ENCODE measurements around the gene C10orf120. TPM values are rescaled to one million over a fixed set of nuclear protein-coding genes. Genes with fewer than 3 reads are reported as not detected.

Gene C10orf120
- total RNA-seq = under 1 TPM in 1 of 2 donors, not detected in 1; 0.57 TPM

- no peak for DNase-seq (ENCODE audit: low spot score)
- intact Hi-C loops (cut with DNase I) = no loop called here
- Histone ChIP-seq H3K36me3 (no peaks in the 10 kb centered on the region), H3K4me3 (no peak within 1 kb of the TSS), H3K27ac (no peak within 1 kb of the TSS), H3K4me1 (replicated peaks) (no peaks in the 10 kb centered on the region), H3K9me3 (no peaks in the 10 kb centered on the region), H3K27me3 (replicated peaks; ENCODE audit: insufficient read depth) (no peaks in the 10 kb centered on the region)
- 82% methylated on average over 5 of the region's 5 CpGs for WGBS
- TF ChIP-seq POLR2A (IDR thresholded peaks at IDR 0.05) (no peak), POLR2AphosphoS5 (IDR thresholded peaks at IDR 0.05) (no peak), CTCF (IDR thresholded peaks at IDR 0.05) (no peak)
Observed at GRCh38 chr10:122699796-122700455, at the start of gene C10orf120. TSS of gene C10orf120 (minus strand) at chr10:122699846. CDS start at chr10:122699790, 56 bp downstream.

GRCh38 chr10:122748496-122748895, 48.9 kb upstream of the C10orf120 start:
- TF ChIP-seq CTCF (IDR thresholded peaks at IDR 0.05) (no peak), POLR2A (IDR thresholded peaks at IDR 0.05) (no peak), POLR2AphosphoS5 (IDR thresholded peaks at IDR 0.05) (no peak)
- DNase-seq (ENCODE audit: low spot score) = no peak
- H3K9me3 ChIP-seq = no peaks in the 10 kb centered on the region
- H3K27ac ChIP-seq = no peak overlapping the region
- H3K4me3 ChIP-seq = no peak overlapping the region
- H3K36me3 ChIP-seq = no peaks in the 10 kb centered on the region
- 45% methylated on average over 2 of the region's 2 CpGs for WGBS
- H3K27me3 ChIP-seq (replicated peaks; ENCODE audit: insufficient read depth) = no peaks in the 10 kb centered on the region
- intact Hi-C loops (cut with DNase I) = no loop called here
- no peaks in the 10 kb centered on the region for H3K4me1 ChIP-seq (replicated peaks)

GRCh38 chr10:122746408-122746807, 46.8 kb upstream of the C10orf120 start:
- H3K27me3 ChIP-seq (replicated peaks; ENCODE audit: insufficient read depth) = no peaks in the 10 kb centered on the region
- DNase-seq (ENCODE audit: low spot score) = no peak
- H3K9me3 ChIP-seq = no peaks in the 10 kb centered on the region
- H3K4me3 ChIP-seq = no peak overlapping the region
- no peak overlapping the region for H3K27ac ChIP-seq
- intact Hi-C loops (cut with DNase I) = no loop called here
- H3K36me3 ChIP-seq = no peaks in the 10 kb centered on the region
- no peaks in the 10 kb centered on the region for H3K4me1 ChIP-seq (replicated peaks)
- WGBS = 52% methylated on average over 6 of the region's 6 CpGs
- no peak for TF ChIP-seq POLR2A (IDR thresholded peaks at IDR 0.05)
- no peak for TF ChIP-seq POLR2AphosphoS5 (IDR thresholded peaks at IDR 0.05)
- no peak for TF ChIP-seq CTCF (IDR thresholded peaks at IDR 0.05)

GRCh38 chr10:122744257-122744656, 44.6 kb upstream of the C10orf120 start:
- H3K27ac ChIP-seq = no peak overlapping the region
- no peaks in the 10 kb centered on the region for H3K36me3 ChIP-seq
- intact Hi-C loops (cut with DNase I) = no loop called here
- DNase-seq (ENCODE audit: low spot score) = no peak
- WGBS = 37% methylated on average over 2 of the region's 2 CpGs
- no peak for TF ChIP-seq CTCF (IDR thresholded peaks at IDR 0.05)
- TF ChIP-seq POLR2A (IDR thresholded peaks at IDR 0.05) = no peak
- TF ChIP-seq POLR2AphosphoS5 (IDR thresholded peaks at IDR 0.05) = no peak
- no peak overlapping the region for H3K4me3 ChIP-seq
- no peaks in the 10 kb centered on the region for H3K9me3 ChIP-seq
- H3K27me3 ChIP-seq (replicated peaks; ENCODE audit: insufficient read depth) = no peaks in the 10 kb centered on the region
- no peaks in the 10 kb centered on the region for H3K4me1 ChIP-seq (replicated peaks)

DNA sequence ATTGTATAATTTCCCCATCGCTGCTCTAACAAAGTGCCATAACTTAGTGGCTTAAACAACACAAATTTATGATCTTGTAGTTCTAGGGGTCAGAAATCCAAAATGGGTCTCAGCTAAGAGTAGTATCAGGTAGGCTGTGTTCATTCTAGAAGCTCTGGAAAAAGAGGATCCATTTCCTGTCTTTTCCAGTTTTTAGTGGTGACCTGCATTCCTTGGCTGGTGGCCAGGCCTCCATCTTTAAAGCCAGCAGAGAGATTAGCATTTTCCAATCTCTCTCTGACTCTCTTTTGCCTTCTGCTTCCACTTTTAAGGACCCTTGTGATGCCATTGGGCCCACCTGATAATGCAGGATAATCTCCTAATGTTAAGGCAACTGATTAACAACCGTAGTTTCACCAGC, 41.0 kb upstream of the C10orf120 start:
- WGBS = 82% methylated on average over 2 of the region's 2 CpGs
- Histone ChIP-seq H3K4me3 (no peak overlapping the region), H3K27me3 (replicated peaks; ENCODE audit: insufficient read depth) (no peaks in the 10 kb centered on the region), H3K4me1 (replicated peaks) (no peaks in the 10 kb centered on the region), H3K9me3 (no peaks in the 10 kb centered on the region), H3K27ac (no peak overlapping the region), H3K36me3 (no peaks in the 10 kb centered on the region)
- TF ChIP-seq CTCF (IDR thresholded peaks at IDR 0.05) (no peak), POLR2AphosphoS5 (IDR thresholded peaks at IDR 0.05) (no peak), POLR2A (IDR thresholded peaks at IDR 0.05) (no peak)
- intact Hi-C loops (cut with DNase I) = no loop called here
- no peak for DNase-seq (ENCODE audit: low spot score)
